ENCODE data around the gene PFDN1. TPM values are rescaled to one million over a fixed set of nuclear protein-coding genes. Genes with fewer than 3 reads are reported as not detected.

Gene PFDN1
- total and polyA plus RNA-seq, 2 experiments from 2014 or later = 84.1 to 98.0 TPM

- TF ChIP-seq EZH2 (IDR thresholded peaks at IDR 0.05; ENCODE audit: borderline replicate concordance) = no peak
- TF ChIP-seq EZH2phosphoT487 (IDR thresholded peaks at IDR 0.05; ENCODE audit: low read depth, severe bottlenecking, unreplicated experiment) = no peak
- TF ChIP-seq, protein P1, sequence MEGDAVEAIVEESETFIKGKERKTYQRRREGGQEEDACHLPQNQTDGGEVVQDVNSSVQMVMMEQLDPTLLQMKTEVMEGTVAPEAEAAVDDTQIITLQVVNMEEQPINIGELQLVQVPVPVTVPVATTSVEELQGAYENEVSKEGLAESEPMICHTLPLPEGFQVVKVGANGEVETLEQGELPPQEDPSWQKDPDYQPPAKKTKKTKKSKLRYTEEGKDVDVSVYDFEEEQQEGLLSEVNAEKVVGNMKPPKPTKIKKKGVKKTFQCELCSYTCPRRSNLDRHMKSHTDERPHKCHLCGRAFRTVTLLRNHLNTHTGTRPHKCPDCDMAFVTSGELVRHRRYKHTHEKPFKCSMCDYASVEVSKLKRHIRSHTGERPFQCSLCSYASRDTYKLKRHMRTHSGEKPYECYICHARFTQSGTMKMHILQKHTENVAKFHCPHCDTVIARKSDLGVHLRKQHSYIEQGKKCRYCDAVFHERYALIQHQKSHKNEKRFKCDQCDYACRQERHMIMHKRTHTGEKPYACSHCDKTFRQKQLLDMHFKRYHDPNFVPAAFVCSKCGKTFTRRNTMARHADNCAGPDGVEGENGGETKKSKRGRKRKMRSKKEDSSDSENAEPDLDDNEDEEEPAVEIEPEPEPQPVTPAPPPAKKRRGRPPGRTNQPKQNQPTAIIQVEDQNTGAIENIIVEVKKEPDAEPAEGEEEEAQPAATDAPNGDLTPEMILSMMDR (IDR thresholded peaks at IDR 0.05; ENCODE audit: poor library complexity) = no peak
- Histone ChIP-seq H3K4me2 (no peak overlapping the region), H2AFZ (no peak overlapping the region), H3K9me3 (ENCODE audit: low read depth) (no peaks in the 10 kb centered on the region), H3K36me3 (replicated peaks; ENCODE audit: insufficient read depth, low read depth) (no peaks in the 10 kb centered on the region), H3K79me2 (peaks cover 90% of the 10 kb centered on the region), H3K4me3 (no peak overlapping the region), H3K27me3 (no peaks in the 10 kb centered on the region), H3K9me2 (replicated peaks; ENCODE audit: insufficient read depth) (no peaks in the 10 kb centered on the region), H3K27ac (peak overlapping the region; percentile 30), H3K4me1 (ENCODE audit: insufficient read depth) (peaks cover 17% of the 10 kb centered on the region), H4K20me1 (ENCODE audit: insufficient read depth, poor library complexity, severe bottlenecking) (peaks cover 4% of the 10 kb centered on the region)
- 61% methylated on average over 1 of the region's 1 CpG for WGBS (ENCODE audit: low lambda C conversion rate, missing lambda C conversion rate)
- peak; percentile 13 for DNase-seq (ENCODE audit: low spot score)
Observed at GRCh38 chr5:140298183-140298601, 4.7 kb downstream of the PFDN1 start.

- WGBS (ENCODE audit: low lambda C conversion rate, missing lambda C conversion rate) = 84% methylated on average over 5 of the region's 5 CpGs
- TF ChIP-seq, protein P1 (IDR thresholded peaks at IDR 0.05; ENCODE audit: poor library complexity) = no peak
- TF ChIP-seq EZH2phosphoT487 (IDR thresholded peaks at IDR 0.05; ENCODE audit: low read depth, severe bottlenecking, unreplicated experiment) (no peak), EZH2 (IDR thresholded peaks at IDR 0.05; ENCODE audit: borderline replicate concordance) (no peak)
- Histone ChIP-seq H3K79me2 (peaks cover 94% of the 10 kb centered on the region), H3K4me3 (no peak overlapping the region), H3K27ac (no peak overlapping the region), H3K9me3 (ENCODE audit: low read depth) (no peaks in the 10 kb centered on the region), H3K4me1 (ENCODE audit: insufficient read depth) (peaks cover 17% of the 10 kb centered on the region), H3K36me3 (replicated peaks; ENCODE audit: insufficient read depth, low read depth) (no peaks in the 10 kb centered on the region), H3K4me2 (no peak overlapping the region), H3K9me2 (replicated peaks; ENCODE audit: insufficient read depth) (no peaks in the 10 kb centered on the region), H4K20me1 (ENCODE audit: insufficient read depth, poor library complexity, severe bottlenecking) (peaks cover 4% of the 10 kb centered on the region), H2AFZ (no peak overlapping the region), H3K27me3 (no peaks in the 10 kb centered on the region)
- DNase-seq (ENCODE audit: low spot score) = no peak
Observed at GRCh38 chr5:140297283-140297682, 5.6 kb downstream of the PFDN1 start.

DNA sequence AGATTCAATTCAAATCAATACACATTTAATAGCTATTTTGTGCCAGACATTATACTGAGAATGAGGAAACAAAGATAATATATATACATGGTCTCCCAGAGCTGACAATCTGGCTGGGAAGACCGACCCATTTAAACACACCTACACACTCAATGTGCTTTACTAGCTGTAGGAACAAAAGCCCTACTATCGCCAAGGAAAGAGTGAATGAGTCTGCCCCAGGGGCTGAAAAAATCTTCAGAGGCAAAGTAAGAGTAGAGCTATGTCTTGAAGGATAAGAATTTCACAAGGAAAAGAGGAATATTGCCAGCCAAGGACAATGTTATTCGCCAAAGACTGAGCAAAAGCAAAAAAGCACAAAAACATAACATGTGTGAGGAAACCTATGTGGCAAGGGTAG is 6.6 kb downstream of the PFDN1 start:
- Histone ChIP-seq H3K9me2 (replicated peaks; ENCODE audit: insufficient read depth) (no peaks in the 10 kb centered on the region), H3K4me3 (no peak overlapping the region), H3K79me2 (peaks cover 94% of the 10 kb centered on the region), H3K4me1 (ENCODE audit: insufficient read depth) (peaks cover 9% of the 10 kb centered on the region), H3K27ac (peak overlapping the region; percentile 5), H3K4me2 (no peak overlapping the region), H3K36me3 (replicated peaks; ENCODE audit: insufficient read depth, low read depth) (no peaks in the 10 kb centered on the region), H3K27me3 (no peaks in the 10 kb centered on the region), H2AFZ (no peak overlapping the region), H4K20me1 (ENCODE audit: insufficient read depth, poor library complexity, severe bottlenecking) (peaks cover 4% of the 10 kb centered on the region), H3K9me3 (ENCODE audit: low read depth) (no peaks in the 10 kb centered on the region)
- 82% methylated on average over 3 of the region's 3 CpGs for WGBS (ENCODE audit: low lambda C conversion rate, missing lambda C conversion rate)
- TF ChIP-seq EZH2 (IDR thresholded peaks at IDR 0.05; ENCODE audit: borderline replicate concordance) = no peak
- no peak for TF ChIP-seq EZH2phosphoT487 (IDR thresholded peaks at IDR 0.05; ENCODE audit: low read depth, severe bottlenecking, unreplicated experiment)
- TF ChIP-seq, protein P1 (IDR thresholded peaks at IDR 0.05; ENCODE audit: poor library complexity) = no peak
- DNase-seq (ENCODE audit: low spot score) = no peak

DNA sequence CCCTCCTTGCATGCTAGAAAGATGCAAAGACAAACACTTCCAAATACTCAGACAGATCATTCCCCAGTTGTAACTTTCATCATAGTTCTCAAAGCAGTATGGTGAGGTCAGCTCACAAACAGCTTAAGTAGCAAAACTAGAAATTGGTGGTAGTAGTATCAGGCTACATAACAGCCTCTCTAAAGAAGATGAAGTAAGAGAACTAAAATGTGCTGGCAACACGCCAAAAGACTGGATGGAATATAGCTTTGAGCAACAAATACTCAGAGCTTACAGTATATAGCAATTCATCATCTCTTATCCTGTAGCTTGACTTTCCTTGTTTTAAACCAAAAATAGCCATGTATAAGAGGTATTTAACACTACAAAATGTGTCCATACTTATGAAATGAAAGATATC is 7.5 kb downstream of the PFDN1 start:
- Histone ChIP-seq H3K27me3 (no peaks in the 10 kb centered on the region), H2AFZ (no peak overlapping the region), H3K4me3 (no peak overlapping the region), H3K4me1 (ENCODE audit: insufficient read depth) (peaks cover under 1% of the 10 kb centered on the region), H4K20me1 (ENCODE audit: insufficient read depth, poor library complexity, severe bottlenecking) (peaks cover 8% of the 10 kb centered on the region), H3K9me2 (replicated peaks; ENCODE audit: insufficient read depth) (no peaks in the 10 kb centered on the region), H3K9me3 (ENCODE audit: low read depth) (no peaks in the 10 kb centered on the region), H3K36me3 (replicated peaks; ENCODE audit: insufficient read depth, low read depth) (no peaks in the 10 kb centered on the region), H3K27ac (peak overlapping the region; percentile 5), H3K79me2 (peaks cover 94% of the 10 kb centered on the region), H3K4me2 (no peak overlapping the region)
- TF ChIP-seq EZH2 (IDR thresholded peaks at IDR 0.05; ENCODE audit: borderline replicate concordance) (no peak), EZH2phosphoT487 (IDR thresholded peaks at IDR 0.05; ENCODE audit: low read depth, severe bottlenecking, unreplicated experiment) (no peak)
- TF ChIP-seq, protein P1 (IDR thresholded peaks at IDR 0.05; ENCODE audit: poor library complexity) = no peak
- peak; percentile 90 for DNase-seq (ENCODE audit: low spot score)
- WGBS (ENCODE audit: low lambda C conversion rate, missing lambda C conversion rate) = 73% methylated on average over 1 of the region's 1 CpG

All from hepatocyte (in vitro differentiated cells).